ENCODE results near the gene TMEM42.

Gene TMEM42

GRCh38 chr3:44875596-44875995 is 13.9 kb downstream of the TMEM42 start:
- no peak for DNase-seq

DNA sequence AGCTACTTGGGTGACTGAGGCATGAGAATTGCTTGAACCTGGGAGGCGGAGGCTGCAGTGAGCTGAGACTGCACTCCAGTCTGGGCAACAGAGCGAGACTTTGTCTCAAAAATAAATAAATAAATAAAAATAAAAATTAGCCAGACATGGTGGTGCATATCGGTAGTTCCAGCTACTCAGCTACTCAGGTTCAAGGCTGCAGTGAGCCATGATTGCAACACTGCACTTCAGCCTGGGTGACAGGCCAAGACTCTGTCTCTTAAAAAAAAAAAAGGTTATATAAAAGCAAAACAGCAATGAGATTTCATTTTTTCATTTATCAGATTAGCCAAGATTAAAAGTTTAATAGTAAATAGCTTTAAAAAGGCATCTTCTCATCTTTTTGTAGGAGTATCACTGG is 15.6 kb downstream of the TMEM42 start:
- no peak for DNase-seq

DNA sequence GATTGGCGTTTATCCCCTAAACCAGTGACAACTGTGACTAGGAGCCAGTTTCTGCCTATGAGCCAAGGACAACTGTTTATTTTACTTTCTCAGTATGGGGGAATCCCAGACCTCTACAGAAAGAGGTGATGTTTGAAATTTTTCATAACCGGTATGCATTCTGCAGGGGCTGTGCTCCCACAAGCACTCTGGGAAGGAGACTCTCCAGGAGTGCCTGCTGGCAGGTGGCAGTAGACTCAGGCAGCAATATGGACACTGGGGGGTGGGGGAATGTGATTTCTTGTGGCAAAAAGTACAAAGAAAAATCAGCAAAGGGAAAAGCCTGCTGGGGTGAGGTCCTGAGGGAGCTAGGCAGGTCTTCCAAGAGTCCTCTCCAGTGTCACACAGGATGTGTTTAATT is 18.6 kb downstream of the TMEM42 start:
- DNase-seq: no peak

DNA sequence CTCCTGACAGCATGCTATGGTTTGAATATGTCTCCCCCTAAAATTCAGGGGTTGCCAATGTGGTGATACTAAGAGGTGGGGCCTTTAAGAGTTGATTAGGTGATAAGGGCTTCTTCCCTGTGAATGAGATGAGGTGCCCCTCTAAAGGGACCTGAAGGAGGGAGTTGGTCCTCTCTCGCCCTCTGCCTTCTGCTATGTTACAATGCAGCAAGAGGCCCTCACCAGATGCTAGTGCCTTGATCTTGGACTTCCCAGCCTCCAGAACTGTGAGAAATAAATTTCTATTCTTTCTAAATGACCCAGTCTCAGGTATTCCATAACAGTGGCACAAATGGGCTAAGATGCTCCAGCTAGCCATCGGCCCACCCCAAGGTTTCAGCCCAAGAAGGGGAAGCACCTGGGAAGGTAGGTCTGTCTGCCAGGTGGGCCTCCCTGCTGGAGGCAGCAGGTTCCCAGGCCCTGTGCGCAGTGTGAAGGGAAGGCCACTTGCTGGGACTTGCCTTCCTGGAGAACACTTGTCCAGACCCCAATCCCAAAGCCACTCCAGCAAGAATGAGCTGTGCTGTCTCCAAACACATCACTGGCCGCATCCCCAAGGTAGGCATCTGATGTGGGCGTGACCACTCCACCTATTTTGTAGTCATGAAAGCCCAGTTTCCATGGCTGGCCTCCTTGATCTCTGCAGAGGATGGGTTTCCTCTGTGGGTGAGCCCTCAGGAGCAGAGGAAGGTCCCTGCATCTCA is 21.7 kb downstream of the TMEM42 start:
- no peak for DNase-seq

- no peak for DNase-seq
Observed at GRCh38 chr3:44883999-44884431, 22.3 kb downstream of the TMEM42 start.

DNA sequence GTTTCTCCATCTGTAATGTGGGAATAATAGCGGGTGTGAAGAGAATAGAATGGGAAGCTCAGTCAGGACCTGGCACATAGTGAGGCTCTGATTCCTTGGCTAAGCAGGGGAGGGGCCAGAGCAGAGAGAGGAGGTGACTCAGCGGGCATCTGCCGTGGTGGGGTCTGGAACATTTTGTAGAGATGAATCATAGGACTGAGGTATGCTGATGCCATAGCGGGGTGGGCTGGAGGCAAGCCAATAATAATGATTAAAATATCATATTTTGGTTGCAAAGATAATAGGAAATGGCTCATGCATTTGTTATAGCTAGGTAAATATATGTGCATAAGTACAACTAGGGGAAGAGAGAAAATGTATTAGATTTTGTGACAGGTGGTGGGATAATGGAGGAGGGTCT is 23.9 kb downstream of the TMEM42 start:
- no peak for DNase-seq

DNA sequence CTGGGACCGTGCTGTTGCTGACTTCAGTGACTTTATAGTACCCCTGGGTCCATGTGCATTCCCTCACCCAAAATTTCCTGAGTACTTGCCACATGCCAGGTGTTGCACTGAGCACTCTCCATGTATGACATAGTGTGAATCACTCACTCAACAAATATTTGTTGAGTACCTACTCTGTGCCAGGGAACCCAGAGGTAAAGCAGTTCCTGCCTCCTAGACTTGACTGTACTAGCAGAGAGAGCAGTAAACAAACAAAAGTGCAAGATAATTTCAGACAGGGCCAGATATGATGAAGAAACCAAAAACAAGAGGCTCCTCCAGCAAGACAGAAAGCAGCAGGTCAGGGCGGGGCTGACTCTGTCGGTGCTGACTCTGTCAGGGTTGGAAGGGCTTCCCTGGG is 24.8 kb downstream of the TMEM42 start:
- DNase-seq: no peak

- no peak for DNase-seq
Observed at GRCh38 chr3:44887101-44887500, 25.4 kb downstream of the TMEM42 start.

- no peak for DNase-seq
Observed at GRCh38 chr3:44890258-44890657, 28.5 kb downstream of the TMEM42 start.

- DNase-seq: no peak
Observed at GRCh38 chr3:44890852-44891251, 29.1 kb downstream of the TMEM42 start.

DNA sequence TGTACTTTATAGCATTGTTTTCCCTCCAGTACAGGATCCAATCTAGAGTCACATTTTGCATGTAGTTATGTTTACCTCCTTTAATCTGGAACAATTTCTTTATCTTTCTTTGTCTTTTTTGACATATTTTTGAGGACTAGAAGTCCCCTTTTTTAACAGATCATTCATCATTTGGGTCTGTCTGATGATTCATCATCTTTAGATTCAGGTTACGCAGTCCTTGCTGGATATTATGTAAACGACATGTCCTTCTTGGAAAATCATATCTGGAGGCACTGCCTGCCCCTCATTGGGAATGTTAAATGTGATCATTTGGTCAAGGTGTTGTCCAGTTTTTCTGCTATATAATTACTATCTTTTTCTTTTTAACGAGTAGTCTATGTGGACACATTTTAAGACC is 31.0 kb downstream of the TMEM42 start:
- no peak for DNase-seq

DNA sequence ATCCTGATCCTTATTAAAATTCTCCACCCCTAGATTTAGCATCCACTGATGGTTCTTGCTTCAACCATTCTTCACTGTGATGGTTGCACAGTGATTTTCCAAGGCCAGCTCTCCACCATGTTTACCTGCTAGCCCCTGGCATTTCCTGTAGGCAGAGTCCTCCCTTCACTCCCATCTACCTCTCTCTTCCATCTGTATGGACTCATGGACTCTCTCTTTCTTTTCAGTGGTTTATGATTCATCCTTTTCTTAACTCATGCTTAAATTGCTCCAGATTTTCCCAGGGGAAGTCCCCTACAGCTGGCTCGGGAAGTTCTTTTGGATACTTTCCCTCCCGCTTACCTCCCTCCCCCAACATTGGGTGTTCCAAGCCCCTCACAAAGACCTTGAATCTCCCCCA is 31.4 kb downstream of the TMEM42 start:
- no peak for DNase-seq

DNA sequence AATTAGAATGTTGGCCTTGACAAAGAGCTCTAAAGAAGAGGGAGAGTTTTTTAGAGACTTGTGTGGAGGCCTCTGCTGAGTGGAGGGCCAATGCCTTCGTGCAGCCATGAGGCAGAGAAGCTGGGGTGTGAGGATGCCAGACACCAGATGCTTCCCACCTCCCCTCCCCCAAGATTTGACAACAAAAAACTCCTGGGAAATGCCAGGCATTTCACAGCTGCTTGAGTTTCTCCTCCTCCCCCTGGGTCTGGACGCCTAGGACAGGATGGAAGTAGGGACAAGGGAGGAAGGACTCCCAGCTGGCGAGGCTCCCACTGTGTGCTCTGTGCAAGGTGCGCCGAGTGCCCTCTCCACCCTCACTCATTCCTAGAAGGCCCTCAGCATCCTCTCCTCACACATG is 32.8 kb downstream of the TMEM42 start:
- no peak for DNase-seq

DNA sequence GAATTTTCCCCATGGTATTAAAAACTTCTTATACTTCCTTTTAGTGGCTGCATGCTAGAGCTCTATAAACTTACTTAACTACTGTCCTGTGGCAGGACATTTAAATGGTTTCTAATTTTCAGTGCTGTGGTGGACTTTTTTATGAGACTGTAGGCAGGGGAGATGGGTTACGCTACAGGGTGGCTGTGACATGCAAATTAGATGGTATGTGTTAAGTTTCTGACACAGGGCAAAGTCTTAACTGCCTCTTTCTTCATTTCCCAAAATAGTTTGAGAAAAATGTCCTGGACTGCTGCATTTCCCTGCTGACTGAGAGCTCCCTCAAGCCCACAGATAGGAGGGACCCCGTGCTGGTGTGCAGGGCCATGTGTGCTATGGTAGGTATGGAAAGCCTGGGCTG is 34.7 kb downstream of the TMEM42 start:
- DNase-seq: no peak

DNA sequence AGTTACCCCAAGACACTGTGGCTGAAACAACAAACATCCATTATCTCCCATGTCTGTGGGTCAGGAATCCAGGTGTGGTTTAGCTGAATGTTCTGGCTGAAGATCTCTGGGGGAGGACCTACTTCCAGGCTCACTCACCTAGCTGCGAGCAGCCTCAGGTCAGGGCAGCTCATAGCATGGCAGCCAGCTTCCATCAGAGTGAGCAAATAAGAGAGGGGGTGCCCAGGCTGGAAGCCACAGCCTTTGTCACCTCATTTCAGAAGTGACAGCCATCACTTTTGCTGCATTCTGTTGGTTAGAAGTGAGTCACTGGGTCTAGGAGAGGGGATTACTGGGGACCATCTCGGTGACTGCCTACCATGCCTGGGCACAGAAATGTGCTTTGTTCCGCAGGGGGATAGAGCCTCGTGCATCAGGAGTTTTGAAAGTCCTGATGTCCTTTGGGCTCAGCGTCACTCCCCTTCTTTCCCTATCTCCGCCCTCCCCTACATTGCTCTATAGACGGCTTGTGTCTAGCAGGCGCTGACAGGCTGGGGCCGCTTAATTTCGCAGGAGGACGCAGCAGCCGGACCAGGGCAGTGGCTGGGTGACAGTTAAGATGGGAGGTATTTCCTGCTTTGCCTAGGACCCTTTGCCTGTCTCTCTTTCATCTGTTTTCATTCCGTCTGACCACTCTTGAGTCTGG is 38.1 kb downstream of the TMEM42 start:
- DNase-seq: no peak

- DNase-seq: no peak
Observed at GRCh38 chr3:44902628-44903027, 40.9 kb downstream of the TMEM42 start.

DNA sequence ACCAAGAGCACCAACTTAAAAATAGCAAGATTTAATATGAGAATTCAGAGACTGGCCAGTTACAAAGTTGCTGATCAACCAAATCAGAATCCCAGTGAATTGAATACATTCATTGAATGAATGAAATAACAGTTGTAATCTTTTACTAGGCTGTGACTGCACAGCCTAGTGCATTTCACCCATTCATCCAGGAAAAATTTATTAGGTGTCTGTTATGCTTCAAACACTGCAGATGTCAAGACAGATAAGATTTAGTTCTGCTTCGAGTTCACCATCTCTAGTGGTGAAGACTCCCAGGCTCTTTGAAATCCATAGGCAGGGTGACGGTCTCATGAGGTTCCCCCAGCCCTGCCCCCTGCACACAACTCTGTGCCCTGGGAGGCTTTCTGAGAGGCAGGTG is 41.6 kb downstream of the TMEM42 start:
- no peak for DNase-seq

GRCh38 chr3:44903751-44904150 is 42.0 kb downstream of the TMEM42 start:
- no peak for DNase-seq

- no peak for DNase-seq
Observed at GRCh38 chr3:44905446-44906157, 43.9 kb downstream of the TMEM42 start.

DNA sequence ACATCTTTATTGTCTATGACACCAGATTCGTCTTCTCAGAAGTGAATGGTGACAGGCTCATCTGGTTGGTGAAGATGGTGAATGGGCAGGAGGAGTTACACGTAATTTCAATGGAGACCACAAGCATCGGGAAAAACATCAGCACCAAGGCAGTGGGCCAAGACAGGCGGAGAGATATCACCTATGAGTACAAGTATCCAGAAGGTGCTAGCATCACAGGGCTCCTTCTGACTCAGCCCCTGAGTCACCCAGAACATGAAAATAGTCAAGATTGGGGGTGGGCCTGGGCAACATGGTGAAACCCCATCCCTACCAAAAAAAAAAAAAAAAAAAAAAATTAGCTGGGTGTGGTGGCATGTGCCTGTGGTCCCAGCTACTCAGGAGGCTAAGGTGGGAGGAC is 45.3 kb downstream of the TMEM42 start:
- no peak for DNase-seq

DNA sequence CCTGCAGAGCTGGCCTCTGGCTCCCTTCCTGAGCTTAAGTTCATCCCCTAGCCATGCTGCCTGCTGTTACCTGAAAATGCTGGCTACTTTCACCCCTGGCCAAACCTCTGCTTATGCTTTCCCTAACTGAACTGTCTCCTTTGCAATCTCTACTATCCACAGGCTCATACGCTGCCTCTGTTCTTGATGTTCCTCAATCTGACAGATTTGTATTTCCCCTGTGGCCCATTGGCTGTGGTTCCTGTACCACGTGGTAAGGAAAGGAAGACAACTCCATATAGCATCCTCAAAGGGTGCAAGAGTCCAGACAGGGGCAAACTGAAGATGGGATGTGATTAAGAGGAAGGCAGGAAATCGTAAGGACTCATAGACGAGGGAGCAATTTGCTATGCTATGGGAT is 45.9 kb downstream of the TMEM42 start:
- no peak for DNase-seq

GRCh38 chr3:44909063-44909462 is 47.4 kb downstream of the TMEM42 start:
- no peak for DNase-seq

DNA sequence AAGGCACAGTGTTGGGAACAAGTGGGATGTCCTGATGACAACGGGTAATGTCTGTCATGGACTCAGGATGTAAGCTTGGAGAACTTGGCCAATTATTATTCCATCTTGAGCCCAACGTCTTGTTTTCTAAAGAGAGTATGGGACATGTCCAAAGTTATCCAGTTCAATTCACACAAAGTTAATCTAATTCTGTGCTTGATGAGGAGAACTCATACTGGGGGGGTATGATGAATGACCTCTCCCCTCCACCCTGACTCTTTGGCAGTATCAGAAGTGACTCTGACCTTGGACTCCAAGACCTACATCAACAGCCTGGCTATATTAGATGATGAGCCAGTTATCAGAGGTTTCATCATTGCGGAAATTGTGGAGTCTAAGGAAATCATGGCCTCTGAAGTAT is 49.0 kb downstream of the TMEM42 start:
- no peak for DNase-seq

GRCh38 chr3:44913868-44914468 is 52.3 kb downstream of the TMEM42 start:
- peak; percentile 82 for DNase-seq
